SIG-M5 treated with dmso at 0.1 percent for 504 hours (cell line): ENCODE measurements around the gene ACOT4.
"Not testable (repeated sequence)": the region's sequence is repeated elsewhere in the genome, so short reads cannot be mapped to it uniquely, and the experiment has no call there.

Source experiments
- DNase-seq: peaks from one replicate; lab custom pipeline; 2025; ENCODE audit not compliant: unreplicated experiment; lab: John Stamatoyannopoulos, UW

The ACOT4 gene

DNA sequence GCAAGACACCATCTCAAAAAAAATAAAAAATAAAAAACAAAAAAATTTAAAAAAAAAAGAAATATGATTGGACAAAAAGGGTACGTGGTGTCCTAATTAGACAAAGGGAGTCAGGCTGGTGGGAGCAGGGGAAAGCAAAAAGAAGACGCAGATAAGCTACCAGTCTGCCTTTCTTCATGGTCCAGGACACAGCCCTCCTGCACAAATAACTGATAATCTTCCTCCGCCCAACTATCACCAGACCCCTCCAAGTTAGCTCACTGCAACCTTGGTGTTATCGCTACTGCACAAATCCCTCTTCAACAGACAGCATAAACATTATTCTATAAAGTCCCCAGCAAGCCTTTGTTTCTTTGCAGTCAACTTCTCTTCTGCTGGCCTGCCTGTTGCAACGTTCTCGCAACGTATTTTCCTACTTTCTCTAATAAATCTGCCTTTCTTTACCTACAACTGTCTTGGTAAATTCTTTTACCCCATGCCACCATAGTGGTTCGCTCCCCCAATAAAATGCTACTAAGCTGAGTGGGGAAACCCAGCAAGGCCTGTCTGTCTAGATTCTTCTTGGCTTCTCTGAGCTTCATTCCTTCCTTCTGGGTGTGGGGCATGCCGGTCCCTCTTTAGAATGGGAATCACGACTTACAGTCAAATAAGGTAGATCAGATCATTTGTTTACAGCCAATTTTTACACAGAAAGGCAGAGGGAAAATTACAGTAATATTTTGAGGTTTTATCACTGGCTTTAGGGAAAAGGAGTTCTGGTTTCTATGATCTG lies 38.5 kb downstream of the ACOT4 start:
- no peak for DNase-seq

DNA sequence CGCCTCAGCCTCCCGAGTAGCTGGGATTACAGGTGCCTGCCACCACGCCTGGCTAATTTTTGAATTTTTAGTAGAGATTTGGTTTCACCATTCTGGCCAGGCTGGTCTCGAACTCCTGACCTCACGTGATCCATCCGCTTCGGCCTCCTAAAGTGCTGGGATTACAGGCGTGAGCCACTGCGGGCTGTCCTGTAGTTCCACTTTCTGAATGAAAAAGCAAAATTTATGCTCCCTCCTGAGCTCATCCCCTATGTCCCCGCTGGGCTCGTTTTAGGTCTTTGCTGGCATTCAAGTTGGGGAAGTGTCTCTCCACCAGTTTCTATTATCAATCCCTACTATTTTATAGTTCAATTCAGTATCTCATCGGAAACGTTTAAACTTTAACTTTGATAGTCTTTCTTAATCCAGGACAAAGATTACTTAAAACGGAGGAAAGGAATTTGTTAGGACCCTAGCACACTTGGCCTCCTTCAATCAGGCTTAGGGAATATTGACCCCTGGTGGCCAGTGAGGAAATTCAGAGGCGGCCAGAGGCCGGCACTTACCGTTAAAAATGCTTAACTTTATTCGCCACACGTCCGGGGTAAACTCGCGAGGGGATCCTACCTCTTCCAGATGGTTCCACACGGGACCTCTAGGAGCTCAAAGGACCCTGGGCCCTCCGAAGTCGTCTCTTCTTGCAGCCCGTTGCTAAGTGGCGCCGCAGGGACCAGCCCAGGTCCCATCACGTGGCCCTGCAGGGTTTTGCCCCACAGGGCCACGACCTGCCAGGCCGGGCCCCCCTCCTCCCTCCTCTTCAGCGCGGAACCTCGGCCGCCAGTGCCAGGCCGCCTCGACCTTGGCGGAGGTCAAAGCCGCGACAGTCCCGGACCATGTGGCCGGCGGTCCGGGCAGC lies 41.7 kb downstream of the ACOT4 start:
- DNase-seq = peak; percentile 37

DNA sequence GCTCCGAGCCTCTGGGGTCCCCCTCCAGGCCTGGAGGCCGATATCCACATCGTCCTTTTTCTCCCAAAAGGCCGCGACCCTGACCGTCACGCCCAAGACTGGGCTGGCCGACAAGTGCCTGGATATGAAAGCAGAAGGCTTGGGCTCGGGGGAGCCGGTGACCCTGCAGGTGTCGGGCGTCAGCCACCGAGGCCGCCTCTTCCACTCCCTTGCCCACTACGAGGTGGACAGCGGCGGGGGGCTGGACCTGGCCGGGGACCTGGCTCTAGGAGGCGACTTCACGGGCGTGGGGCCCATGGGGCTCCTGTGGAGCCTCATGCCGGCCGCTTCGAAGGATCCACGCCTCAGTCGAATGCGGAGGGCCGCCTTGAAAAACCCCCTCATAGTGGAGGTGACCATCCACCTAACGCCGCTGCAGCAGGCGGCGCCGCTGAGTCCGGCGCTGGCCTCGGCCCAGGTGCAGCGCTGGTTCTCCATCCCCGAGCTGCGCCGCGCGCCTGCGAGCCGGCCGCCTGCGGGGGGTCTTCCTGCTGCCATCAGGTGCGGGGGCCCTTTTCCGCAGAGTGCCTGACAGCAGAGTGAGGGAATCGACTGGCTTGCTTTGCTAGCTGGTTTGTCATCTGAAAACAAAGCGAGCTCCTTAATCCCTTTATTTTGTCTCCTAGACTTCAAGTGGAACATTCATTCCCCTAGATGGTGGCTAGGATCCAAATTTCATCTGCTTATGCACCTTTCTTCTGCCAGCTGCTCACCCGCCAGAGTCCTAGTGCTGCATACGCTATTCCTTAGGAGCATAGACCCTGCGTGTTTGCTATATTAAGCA lies 42.5 kb downstream of the ACOT4 start:
- DNase-seq = no peak

- DNase-seq = not testable (repeated sequence)
These were observed 44.7 kb downstream of the ACOT4 start for GRCh38 chr14:73636355-73636754.

GRCh38 chr14:73637830-73638229 lies 46.2 kb downstream of the ACOT4 start:
- no peak for DNase-seq

DNA sequence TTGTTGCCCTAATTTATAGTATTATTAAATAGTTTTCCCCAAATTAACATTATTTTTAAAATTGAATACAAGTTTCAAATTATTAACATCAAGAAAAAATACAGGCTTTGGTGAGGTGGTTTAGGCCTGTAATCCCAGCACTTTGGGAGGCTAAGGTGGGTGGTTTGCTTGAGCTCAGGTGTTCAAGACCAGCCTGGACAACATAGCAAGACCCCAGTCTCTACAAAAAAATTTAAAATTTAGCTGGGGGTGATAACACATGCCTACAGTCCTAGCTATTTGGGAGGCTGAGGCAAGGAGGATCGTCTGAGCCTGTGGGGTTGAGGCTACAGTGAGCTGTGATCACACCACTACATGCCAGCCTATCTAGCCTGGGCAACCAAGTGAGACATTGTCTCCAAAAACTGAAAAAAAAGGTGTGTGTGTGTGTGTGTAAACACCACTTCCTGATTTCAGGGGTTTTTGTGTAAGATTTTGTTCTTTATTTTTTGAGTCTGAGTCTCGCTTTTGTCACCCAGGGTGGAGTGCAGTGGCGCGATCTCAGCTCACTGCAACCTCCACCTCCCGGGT lies 49.2 kb downstream of the ACOT4 start:
- DNase-seq = no peak

DNA sequence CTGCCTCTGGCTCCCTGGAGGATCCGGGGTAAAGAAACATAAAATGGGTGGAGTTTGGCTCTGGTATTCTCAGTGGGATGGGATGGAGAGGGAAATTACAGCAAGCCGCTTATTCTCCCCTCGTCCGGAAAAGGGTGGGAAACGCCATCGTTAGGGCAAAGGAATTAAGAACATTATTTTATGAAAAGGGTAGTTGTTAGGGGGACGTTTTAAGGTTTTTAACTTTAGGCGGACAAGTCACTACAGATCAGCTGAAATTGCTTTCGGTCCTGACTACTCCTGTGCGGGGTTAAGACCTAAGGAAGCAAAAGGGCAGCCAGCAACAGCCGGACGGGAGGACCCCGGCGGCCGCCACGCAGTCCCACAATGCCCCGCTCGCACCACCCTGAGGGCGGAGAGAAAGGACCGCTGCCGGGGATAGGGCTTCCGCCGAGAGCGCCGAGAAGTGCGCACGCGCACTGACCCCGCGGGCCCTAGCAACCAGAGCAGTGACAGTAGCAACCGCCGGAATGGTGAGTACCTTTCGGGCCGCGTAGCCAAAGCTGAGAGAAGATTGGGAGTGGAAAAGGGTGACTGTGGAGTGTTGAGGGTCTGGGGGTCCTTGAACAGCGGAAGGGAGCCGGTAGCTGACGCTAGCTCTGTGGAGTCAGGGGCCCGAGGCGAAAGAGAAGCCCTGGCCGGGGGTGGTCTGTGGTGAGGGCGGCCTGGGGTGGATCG lies 53.0 kb downstream of the ACOT4 start, which contains the start of gene DNAL1:
TSS of gene DNAL1 (plus strand) at position 456 of the 717 bp plus-strand sequence. CDS start at position 510, 54 bp downstream.
- peak; percentile 89 for DNase-seq

DNA sequence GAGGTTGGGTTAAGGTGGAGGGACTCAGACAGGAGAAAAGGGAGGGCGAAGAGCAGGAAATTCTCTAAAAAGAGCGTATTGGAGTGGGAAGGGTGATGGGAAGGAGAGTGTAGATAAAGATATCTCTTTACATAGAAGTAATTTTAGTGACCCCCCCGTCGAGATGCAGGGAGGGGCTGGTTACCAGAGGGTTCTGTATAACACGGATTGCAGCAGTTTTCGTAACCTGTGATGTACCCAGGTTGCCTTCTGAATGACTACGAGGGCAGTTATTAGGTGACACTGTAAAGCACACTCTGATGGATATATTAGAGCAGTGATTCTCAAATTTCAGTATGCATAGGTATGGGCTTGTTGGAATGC lies 53.6 kb downstream of the ACOT4 start:
- no peak for DNase-seq
